ENCODE data around the gene ST6GALNAC2.

- TF ChIP-seq CTCF (IDR thresholded peaks at IDR 0.05), result no peak
- TF ChIP-seq POLR2A (IDR thresholded peaks at IDR 0.05), result no peak
- TF ChIP-seq POLR2AphosphoS5 (IDR thresholded peaks at IDR 0.05; ENCODE audit: insufficient read depth in 1 of 2, low read depth in 1 of 2), result no peak
Observed at GRCh38 chr17:76519048-76519966, 66.4 kb downstream of the ST6GALNAC2 start.
